ENCODE measurements around the gene HBP1.

Gene HBP1

DNA sequence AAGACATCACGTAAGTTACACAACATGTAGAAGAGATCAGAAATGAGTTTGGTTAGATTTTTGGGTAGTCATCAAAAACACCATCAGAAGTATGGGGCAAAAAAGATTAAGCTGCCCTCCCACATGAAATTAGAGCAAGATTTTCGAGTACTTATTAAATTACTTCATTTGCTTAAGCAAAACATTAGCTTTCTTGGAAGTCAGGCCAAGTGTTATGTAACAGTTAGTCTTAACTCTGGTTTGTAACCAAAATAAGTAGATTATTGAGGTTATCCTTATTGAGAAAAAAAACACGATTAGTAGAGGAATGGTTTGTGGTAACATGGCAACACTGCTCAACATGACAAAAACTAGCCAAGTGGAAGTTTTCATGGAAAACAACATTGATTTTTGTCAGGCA is 37.9 kb downstream of the HBP1 start:
- no peak overlapping the region for H3K4me3 ChIP-seq (replicated peaks; ENCODE audit: insufficient read depth, low read length)
- TF ChIP-seq, protein P1, sequence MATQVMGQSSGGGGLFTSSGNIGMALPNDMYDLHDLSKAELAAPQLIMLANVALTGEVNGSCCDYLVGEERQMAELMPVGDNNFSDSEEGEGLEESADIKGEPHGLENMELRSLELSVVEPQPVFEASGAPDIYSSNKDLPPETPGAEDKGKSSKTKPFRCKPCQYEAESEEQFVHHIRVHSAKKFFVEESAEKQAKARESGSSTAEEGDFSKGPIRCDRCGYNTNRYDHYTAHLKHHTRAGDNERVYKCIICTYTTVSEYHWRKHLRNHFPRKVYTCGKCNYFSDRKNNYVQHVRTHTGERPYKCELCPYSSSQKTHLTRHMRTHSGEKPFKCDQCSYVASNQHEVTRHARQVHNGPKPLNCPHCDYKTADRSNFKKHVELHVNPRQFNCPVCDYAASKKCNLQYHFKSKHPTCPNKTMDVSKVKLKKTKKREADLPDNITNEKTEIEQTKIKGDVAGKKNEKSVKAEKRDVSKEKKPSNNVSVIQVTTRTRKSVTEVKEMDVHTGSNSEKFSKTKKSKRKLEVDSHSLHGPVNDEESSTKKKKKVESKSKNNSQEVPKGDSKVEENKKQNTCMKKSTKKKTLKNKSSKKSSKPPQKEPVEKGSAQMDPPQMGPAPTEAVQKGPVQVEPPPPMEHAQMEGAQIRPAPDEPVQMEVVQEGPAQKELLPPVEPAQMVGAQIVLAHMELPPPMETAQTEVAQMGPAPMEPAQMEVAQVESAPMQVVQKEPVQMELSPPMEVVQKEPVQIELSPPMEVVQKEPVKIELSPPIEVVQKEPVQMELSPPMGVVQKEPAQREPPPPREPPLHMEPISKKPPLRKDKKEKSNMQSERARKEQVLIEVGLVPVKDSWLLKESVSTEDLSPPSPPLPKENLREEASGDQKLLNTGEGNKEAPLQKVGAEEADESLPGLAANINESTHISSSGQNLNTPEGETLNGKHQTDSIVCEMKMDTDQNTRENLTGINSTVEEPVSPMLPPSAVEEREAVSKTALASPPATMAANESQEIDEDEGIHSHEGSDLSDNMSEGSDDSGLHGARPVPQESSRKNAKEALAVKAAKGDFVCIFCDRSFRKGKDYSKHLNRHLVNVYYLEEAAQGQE (IDR thresholded peaks at IDR 0.05; ENCODE audit: insufficient replicate concordance, low read depth): no peak
- no peak for TF ChIP-seq GABPA (IDR thresholded peaks at IDR 0.05; ENCODE audit: low read depth)
- TF ChIP-seq SPI1 (IDR thresholded peaks at IDR 0.05; ENCODE audit: borderline replicate concordance, low read depth): no peak
- TF ChIP-seq POLR2AphosphoS5 (IDR thresholded peaks at IDR 0.05; ENCODE audit: low read depth): no peak
- TF ChIP-seq CTCF (IDR thresholded peaks at IDR 0.05; ENCODE audit: insufficient read depth, low read length): no peak
- no peaks in the 10 kb centered on the region for H3K27me3 ChIP-seq (ENCODE audit: insufficient read depth, poor library complexity, severe bottlenecking)
- no peak overlapping the region for H3K27ac ChIP-seq (replicated peaks)
- DNase-seq (ENCODE audit: low read depth in 1 of 2, low spot score in 1 of 2): no peak

GRCh38 chr7:107207459-107207858 is 38.7 kb downstream of the HBP1 start:
- no peak overlapping the region for H3K4me3 ChIP-seq (replicated peaks; ENCODE audit: insufficient read depth, low read length)
- H3K27me3 ChIP-seq (ENCODE audit: insufficient read depth, poor library complexity, severe bottlenecking): no peaks in the 10 kb centered on the region
- TF ChIP-seq CTCF (IDR thresholded peaks at IDR 0.05; ENCODE audit: insufficient read depth, low read length): no peak
- no peak for TF ChIP-seq SPI1 (IDR thresholded peaks at IDR 0.05; ENCODE audit: borderline replicate concordance, low read depth)
- no peak for TF ChIP-seq GABPA (IDR thresholded peaks at IDR 0.05; ENCODE audit: low read depth)
- TF ChIP-seq POLR2AphosphoS5 (IDR thresholded peaks at IDR 0.05; ENCODE audit: low read depth): no peak
- TF ChIP-seq, protein P1 (IDR thresholded peaks at IDR 0.05; ENCODE audit: insufficient replicate concordance, low read depth): no peak
- no peak for DNase-seq (ENCODE audit: low read depth in 1 of 2, low spot score in 1 of 2)
- no peak overlapping the region for H3K27ac ChIP-seq (replicated peaks)

GRCh38 chr7:107208024-107208521 is 39.3 kb downstream of the HBP1 start:
- TF ChIP-seq, protein P1 (IDR thresholded peaks at IDR 0.05; ENCODE audit: insufficient replicate concordance, low read depth): no peak
- TF ChIP-seq GABPA (IDR thresholded peaks at IDR 0.05; ENCODE audit: low read depth) (no peak), SPI1 (IDR thresholded peaks at IDR 0.05; ENCODE audit: borderline replicate concordance, low read depth) (no peak), CTCF (IDR thresholded peaks at IDR 0.05; ENCODE audit: insufficient read depth, low read length) (no peak), POLR2AphosphoS5 (IDR thresholded peaks at IDR 0.05; ENCODE audit: low read depth) (no peak)
- no peak for DNase-seq (ENCODE audit: low read depth in 1 of 2, low spot score in 1 of 2)
- no peaks in the 10 kb centered on the region for H3K27me3 ChIP-seq (ENCODE audit: insufficient read depth, poor library complexity, severe bottlenecking)
- no peak overlapping the region for H3K27ac ChIP-seq (replicated peaks)
- H3K4me3 ChIP-seq (replicated peaks; ENCODE audit: insufficient read depth, low read length): no peak overlapping the region

Data from HL-60 (cell line).